Tibial artery (tissue), 4 donors: ENCODE measurements around the gene SMKR1.
"Not testable (repeated sequence)": the region's sequence is repeated elsewhere in the genome, so short reads cannot be mapped to it uniquely, and the experiment has no call there.

Source experiments
- DNase-seq, 2 donors: peaks; one replicate each; pipeline ENCODE4 v3.0.0-alpha.2; 2019
- H3K27ac ChIP-seq, 2 donors: fragments of 200-600 bp; sonication (generic) in 1 of 2; 1 replicate in 1 of 2; 2 replicates in 1 of 2; pipeline ENCODE4 v1.5.1; 2018 to 2019; ENCODE audit warnings: mild to moderate bottlenecking in 1 of 2
- H3K27me3 ChIP-seq, 2 donors: fragments of 200-600 bp; sonication (generic) in 1 of 2; one replicate each; pipeline versions ENCODE4 v1.5.1 to v1.6.0; 2016 to 2019
- H3K36me3 ChIP-seq, 3 donors: fragments of 200-600 bp; sonication (generic) in 2 of 3; one replicate each; pipeline ENCODE4 v1.5.1; 2016 to 2019; ENCODE audit warnings: mild to moderate bottlenecking in 2 of 3
- H3K4me1 ChIP-seq, 4 donors: fragments of 200-600 bp; sonication (generic) in 2 of 4; 1 replicate in 3 of 4; 2 replicates in 1 of 4; pipeline ENCODE4 v1.5.1; 2016 to 2019
- H3K4me3 ChIP-seq, 2 donors: fragments of 200-600 bp; sonication (generic) in 1 of 2; 1 replicate in 1 of 2; 2 replicates in 1 of 2; pipeline ENCODE4 v1.5.1; 2018 to 2019; ENCODE audit warnings: mild to moderate bottlenecking in 2 of 2
- H3K9me3 ChIP-seq, 3 donors: fragments of 200-600 bp; sonication (generic) in 1 of 3; one replicate each; pipeline ENCODE4 v1.5.1; 2016 to 2019
- intact Hi-C: fragments of 100-400 bp; cut with DNase I; formaldehyde crosslinking; loops from one replicate; pipeline ENCODE4 v1.15.0; 2023; ENCODE audit warnings: low total_unique reads
- TF ChIP-seq, protein P1 (sequence below), 2 experiments: fragments of 200-600 bp in 1 of 2; fragments of 450-650 bp in 1 of 2; IDR thresholded peaks; one replicate each; pipeline ENCODE4 v1.5.1; 2017 to 2019; ENCODE audit warnings: antibody characterized with exemption in 2 of 2, mild to moderate bottlenecking in 1 of 2, moderate library complexity in 1 of 2

SMKR1 gene

DNA sequence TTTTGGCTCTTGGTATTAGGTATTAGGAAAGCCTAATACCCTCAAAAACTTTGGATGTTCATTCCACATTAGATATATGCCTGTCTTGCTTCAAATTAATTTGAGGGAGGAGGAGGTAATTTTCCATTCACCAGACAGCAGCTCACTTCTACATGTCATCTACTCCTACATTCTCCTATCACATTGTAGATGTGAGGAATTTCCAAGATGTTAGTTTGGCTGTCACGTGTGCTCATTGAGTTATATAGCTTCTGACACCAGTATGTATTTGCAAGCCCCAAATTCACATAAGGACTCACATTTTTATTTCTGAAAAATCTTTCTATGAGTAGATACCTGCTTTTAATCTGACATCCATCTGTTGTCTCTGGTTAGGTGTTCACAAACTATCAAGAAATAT, 22.5 kb upstream of the SMKR1 start:
- H3K4me3 ChIP-seq = no peak overlapping the region
- H3K9me3 ChIP-seq = no peaks in the 10 kb centered on the region
- intact Hi-C loops = no loop called here
- no peaks in the 10 kb centered on the region for H3K27me3 ChIP-seq
- TF ChIP-seq, protein P1, sequence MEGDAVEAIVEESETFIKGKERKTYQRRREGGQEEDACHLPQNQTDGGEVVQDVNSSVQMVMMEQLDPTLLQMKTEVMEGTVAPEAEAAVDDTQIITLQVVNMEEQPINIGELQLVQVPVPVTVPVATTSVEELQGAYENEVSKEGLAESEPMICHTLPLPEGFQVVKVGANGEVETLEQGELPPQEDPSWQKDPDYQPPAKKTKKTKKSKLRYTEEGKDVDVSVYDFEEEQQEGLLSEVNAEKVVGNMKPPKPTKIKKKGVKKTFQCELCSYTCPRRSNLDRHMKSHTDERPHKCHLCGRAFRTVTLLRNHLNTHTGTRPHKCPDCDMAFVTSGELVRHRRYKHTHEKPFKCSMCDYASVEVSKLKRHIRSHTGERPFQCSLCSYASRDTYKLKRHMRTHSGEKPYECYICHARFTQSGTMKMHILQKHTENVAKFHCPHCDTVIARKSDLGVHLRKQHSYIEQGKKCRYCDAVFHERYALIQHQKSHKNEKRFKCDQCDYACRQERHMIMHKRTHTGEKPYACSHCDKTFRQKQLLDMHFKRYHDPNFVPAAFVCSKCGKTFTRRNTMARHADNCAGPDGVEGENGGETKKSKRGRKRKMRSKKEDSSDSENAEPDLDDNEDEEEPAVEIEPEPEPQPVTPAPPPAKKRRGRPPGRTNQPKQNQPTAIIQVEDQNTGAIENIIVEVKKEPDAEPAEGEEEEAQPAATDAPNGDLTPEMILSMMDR (IDR thresholded peaks at IDR 0.05) = no peak
- no peak overlapping the region for H3K27ac ChIP-seq
- H3K36me3 ChIP-seq = no peaks in the 10 kb centered on the region
- H3K4me1 ChIP-seq = no peaks in the 10 kb centered on the region
- no peak for DNase-seq

DNA sequence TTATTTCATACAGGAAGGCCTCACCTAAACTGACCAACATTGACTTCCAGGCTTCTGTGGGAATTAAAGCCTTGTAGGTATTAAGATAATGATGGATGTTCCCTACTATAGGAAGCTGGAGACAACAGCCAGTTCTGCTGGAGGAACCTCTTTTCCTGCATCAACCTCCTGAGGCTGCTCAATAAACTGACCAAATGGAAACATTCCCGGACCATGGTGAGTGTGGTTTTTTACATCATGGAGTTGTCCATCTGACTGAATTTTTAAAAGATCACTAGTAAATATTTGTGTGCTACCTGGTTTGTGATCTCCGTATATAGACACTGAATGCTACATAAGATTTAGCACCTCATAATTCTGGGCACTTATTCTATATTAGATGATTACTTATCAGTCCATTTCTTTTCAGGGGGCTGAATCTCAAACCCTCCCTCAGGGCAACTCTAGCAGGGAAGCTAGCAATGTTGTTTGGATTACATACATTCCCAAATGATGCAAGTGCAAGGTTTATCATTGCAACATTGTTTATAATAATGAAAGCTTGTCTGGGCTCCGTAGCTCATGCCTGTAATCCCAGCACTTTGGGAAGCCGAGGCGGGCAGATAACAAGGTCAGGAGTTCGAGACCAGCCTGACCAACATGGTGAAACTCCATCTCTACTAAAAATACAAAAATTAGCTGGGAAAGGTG, 21.5 kb upstream of the SMKR1 start:
- H3K36me3 ChIP-seq = no peaks in the 10 kb centered on the region
- TF ChIP-seq, protein P1 (IDR thresholded peaks at IDR 0.05) = no peak

DNA sequence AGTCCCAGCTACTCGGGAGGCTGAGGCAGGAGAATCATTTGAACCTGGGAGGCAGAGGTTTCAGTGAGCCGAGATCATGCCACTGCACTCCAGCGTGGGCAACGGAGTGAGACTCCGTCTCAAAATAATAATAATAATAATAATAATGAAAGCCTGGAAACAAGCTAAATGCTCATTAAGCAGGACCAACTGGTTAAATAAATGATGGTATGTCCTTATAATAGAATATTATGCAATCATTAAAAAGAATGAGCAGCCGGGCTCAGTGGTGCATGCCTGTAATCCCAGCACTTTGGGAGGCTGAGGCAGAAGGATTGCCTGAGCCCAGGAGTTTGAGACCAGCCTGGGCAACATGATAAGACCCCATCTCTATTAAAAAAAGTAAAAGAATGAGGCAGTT, 21.0 kb upstream of the SMKR1 start:
- H3K4me1 ChIP-seq, H3K36me3 ChIP-seq, H3K27ac ChIP-seq, H3K27me3 ChIP-seq, H3K9me3 ChIP-seq, H3K4me3 ChIP-seq, intact Hi-C loops, DNase-seq: not testable (repeated sequence)

More for the DNA sequence above, 21.5 kb upstream of the SMKR1 start:
- H3K27ac ChIP-seq = no peak overlapping the region
- intact Hi-C loops = no loop called here
- no peak for DNase-seq
- no peaks in the 10 kb centered on the region for H3K9me3 ChIP-seq
- no peaks in the 10 kb centered on the region for H3K4me1 ChIP-seq
- H3K27me3 ChIP-seq = no peaks in the 10 kb centered on the region
- H3K4me3 ChIP-seq = no peak overlapping the region

DNA sequence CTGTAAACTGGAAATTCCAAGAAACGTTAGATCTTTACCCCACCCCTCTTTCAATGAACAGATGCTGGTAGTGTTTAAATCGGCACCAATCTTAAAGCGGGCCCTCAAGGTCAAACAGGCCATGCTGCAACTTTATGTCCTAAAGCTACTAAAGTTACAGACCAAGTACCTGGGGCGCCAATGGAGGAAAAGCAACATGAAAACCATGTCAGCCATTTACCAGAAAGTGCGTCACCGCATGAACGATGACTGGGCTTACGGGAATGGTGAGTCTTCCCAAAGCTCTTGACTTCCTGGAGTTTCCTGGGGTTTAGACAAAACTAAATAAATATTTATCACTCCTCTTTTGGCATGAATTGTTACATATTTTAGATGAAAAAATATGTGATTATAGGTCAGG, 19.6 kb upstream of the SMKR1 start:
- TF ChIP-seq, protein P1 (IDR thresholded peaks at IDR 0.05) = no peak
- H3K27ac ChIP-seq = no peak overlapping the region
- no peaks in the 10 kb centered on the region for H3K36me3 ChIP-seq
- no peaks in the 10 kb centered on the region for H3K4me1 ChIP-seq
- no peak for DNase-seq
- H3K4me3 ChIP-seq = no peak overlapping the region
- H3K9me3 ChIP-seq = no peaks in the 10 kb centered on the region
- no peaks in the 10 kb centered on the region for H3K27me3 ChIP-seq
- intact Hi-C loops = no loop called here

DNA sequence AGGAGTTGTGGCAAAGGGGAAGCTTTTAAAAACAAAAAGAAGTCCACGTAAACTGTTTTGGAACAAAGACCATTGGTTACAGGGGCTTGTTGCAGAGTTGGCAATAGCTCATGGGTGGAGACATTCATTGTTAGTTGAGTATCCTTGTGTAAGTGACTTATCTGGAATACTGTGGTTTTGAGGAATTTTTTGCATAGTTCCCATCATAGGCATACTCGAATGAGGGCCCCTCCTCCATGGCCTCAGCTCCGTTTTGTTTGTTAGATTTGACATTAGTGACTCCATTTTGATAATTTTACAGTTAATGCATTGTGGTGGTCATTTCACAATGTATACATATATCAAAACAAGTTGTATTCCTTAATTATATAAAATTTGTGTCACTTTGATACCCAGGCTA, 12.8 kb upstream of the SMKR1 start:
- Histone ChIP-seq H3K36me3 (no peaks in the 10 kb centered on the region), H3K9me3 (no peaks in the 10 kb centered on the region), H3K4me3 (no peak overlapping the region), H3K27me3 (peaks cover 0 to 3% of the 10 kb centered on the region in 2 donors), H3K27ac (no peak overlapping the region), H3K4me1 (no peaks in the 10 kb centered on the region)
- TF ChIP-seq, protein P1 (IDR thresholded peaks at IDR 0.05) = no peak
- DNase-seq = no peak
- intact Hi-C loops = no loop called here

DNA sequence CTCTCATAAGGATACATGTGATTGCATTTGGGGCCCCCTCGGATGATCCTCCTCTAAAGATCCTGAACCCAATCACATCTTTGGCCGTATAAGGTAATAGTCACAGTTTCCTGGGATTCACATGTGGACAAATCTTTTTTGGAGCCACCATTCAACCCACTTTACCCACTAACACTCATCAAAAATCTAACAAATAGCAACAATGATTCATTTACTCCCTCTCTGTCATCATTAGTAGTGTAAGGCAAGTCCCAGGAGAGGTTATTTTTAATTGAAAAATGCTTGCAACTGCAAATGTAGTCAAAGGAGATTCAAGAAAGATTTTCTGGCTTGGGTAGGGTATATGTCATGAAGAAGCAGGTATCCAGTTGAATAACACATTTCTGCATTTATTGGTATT, 9.9 kb upstream of the SMKR1 start:
- Histone ChIP-seq H3K27me3 (peaks cover 0 to 3% of the 10 kb centered on the region in 2 donors), H3K4me1 (no peaks in the 10 kb centered on the region), H3K36me3 (no peaks in the 10 kb centered on the region), H3K9me3 (no peaks in the 10 kb centered on the region), H3K4me3 (no peak overlapping the region), H3K27ac (no peak overlapping the region)
- no peak for DNase-seq
- TF ChIP-seq, protein P1 (IDR thresholded peaks at IDR 0.05) = no peak
- intact Hi-C loops = no loop called here
